Ovary (tissue), 9 donors: Measurements from ENCODE around the gene CYS1. TPM values are rescaled to one million over a fixed set of nuclear protein-coding genes. Genes with fewer than 3 reads are reported as not detected.

Experiments used
- DNase-seq, 5 donors: peaks; one replicate each; pipeline ENCODE4 v3.0.0-alpha.2; 2019 to 2020
- H3K27ac ChIP-seq, 2 donors: fragments of 200-600 bp; one replicate each; pipeline versions ENCODE4 v1.5.1 to v1.8.0; 2019 to 2022
- H3K27me3 ChIP-seq: fragments of 200-600 bp; one replicate; pipeline ENCODE4 v1.8.0; 2022
- H3K36me3 ChIP-seq: fragments of 200-600 bp; sonication (generic); one replicate; pipeline ENCODE4 v1.5.1; 2019
- H3K4me1 ChIP-seq: one replicate; pipeline ENCODE4 v1.8.1; 2013; ENCODE audit warnings: mild to moderate bottlenecking, moderate library complexity; ENCODE audit not compliant: insufficient read depth
- H3K4me3 ChIP-seq: fragments of 200-600 bp; sonication (generic); one replicate; pipeline ENCODE4 v1.5.1; 2017
- H3K9me3 ChIP-seq, 2 donors: fragments of 200-600 bp in 1 of 2; sonication (generic) in 1 of 2; one replicate each; pipeline versions ENCODE4 v1.5.1 to v1.8.1; 2013 to 2019; ENCODE audit warnings: mild to moderate bottlenecking in 1 of 2, moderate library complexity in 1 of 2
- CTCF ChIP-seq, 3 donors: fragments of 450-650 bp in 2 of 3; fragments of 200-600 bp in 1 of 3; IDR thresholded peaks; one replicate each; pipeline versions ENCODE4 v1.5.1 to v1.8.0; 2016 to 2022; ENCODE audit warnings: antibody characterized with exemption in 3 of 3, mild to moderate bottlenecking in 1 of 3
- EP300 ChIP-seq: sonication (generic); formaldehyde crosslinking; IDR thresholded peaks from one replicate; pipeline ENCODE4 v1.6.1; 2017; ENCODE audit warnings: antibody characterized with exemption
- POLR2A ChIP-seq: fragments of 450-650 bp; IDR thresholded peaks from one replicate; pipeline ENCODE4 v1.6.1; 2017; ENCODE audit warnings: antibody characterized with exemption, mild to moderate bottlenecking, moderate library complexity
- WGBS, 3 donors: extraction: QIAGEN DNeasy Blood & Tissue Kit in 1 of 3; methylation state at CpG; one replicate each; pipeline versions ENCODE4 v1.1.5 to v1.1.7; 2013 to 2017; 5-methylcytosine and 5-hydroxymethylcytosine counted together
- intact Hi-C, 4 donors: fragments of 100-400 bp; cut with DNase I; formaldehyde crosslinking; loops; one replicate each; pipeline versions ENCODE4 v1.11.0 to v1.15.1; 2022 to 2023
- polyA plus RNA-seq, 2 donors: library from polyadenylated mRNA; stranded (reverse); fragments of 200-250 nt in 1 of 2; fragments of 350-450 nt in 1 of 2; fragmentation: Illumina TruSeq in 1 of 2; extraction: RNeasy Lipid Tissue Mini Kit (QIAGEN cat#74804) in 1 of 2; gene quantifications; one replicate each; pipeline ENCODE4 v1.2.3, GENCODE V29; 2013 to 2014
- total RNA-seq, 7 donors: library from RNA; depleted of rRNA in 2 of 7; stranded (reverse); fragments of >200 nt in 2 of 7; fragmentation: NEBNext Ultra II Directional in 3 of 7; extraction: Animal tissue kit (Norgen Biotek cat#: 25700) in 3 of 7; gene quantifications; one replicate each; pipeline versions ENCODE4 v1.1.0 to v1.2.4, GENCODE V29; 2016 to 2023
- donor health status: DM: no; HTN: no; CAD: no; lungs with moderate emphysema.
- donor health status: DM: no; HTN: no; CAD: no.
- donor health status: Bipolar disorder and iron deficiency.
- donor health status: DM: yes; HTN: yes; CAD: no.
- donor health status: DM: no; HTN: no; CAD: no.
- donor health status: DM: yes; HTN: yes; CAD: no.

Gene CYS1
- total and polyA plus RNA-seq, 9 donors, result 5.9 to 21.5 (median 12.0) TPM

GRCh38 chr2:10039658-10040410 lies 40.4 kb downstream of the CYS1 start:
- no peaks in the 10 kb centered on the region for H3K27me3 ChIP-seq
- H3K4me1 ChIP-seq, result peaks cover 29% of the 10 kb centered on the region
- WGBS, 3 donors, result 75 to 86% (median 80%) methylated on average over 16 of the region's 16 CpGs
- H3K4me3 ChIP-seq, result no peak overlapping the region
- DNase-seq, result no peak
- no peak overlapping the region for H3K27ac ChIP-seq
- no peaks in the 10 kb centered on the region for H3K9me3 ChIP-seq
- intact Hi-C loops, result loop anchor here in 1 of 4 donors (10.0 kb wide), 1 partner anchor 1705 kb away; the partner anchor contains the start of gene LPIN1
- no peaks in the 10 kb centered on the region for H3K36me3 ChIP-seq
- TF ChIP-seq CTCF (IDR thresholded peaks at IDR 0.05) (no peak), EP300 (no peak), POLR2A (no peak)

GRCh38 chr2:10038716-10039115 lies 41.5 kb downstream of the CYS1 start:
- Histone ChIP-seq H3K4me3 (no peak overlapping the region), H3K36me3 (no peaks in the 10 kb centered on the region), H3K27me3 (no peaks in the 10 kb centered on the region), H3K4me1 (peaks cover 27% of the 10 kb centered on the region), H3K9me3 (no peaks in the 10 kb centered on the region), H3K27ac (no peak overlapping the region)
- TF ChIP-seq POLR2A (no peak), CTCF (IDR thresholded peaks at IDR 0.05) (no peak), EP300 (no peak)
- intact Hi-C loops, result no loop called here
- DNase-seq, result no peak

- 83 to 84% (median 83%) methylated on average over 10 of the region's 10 CpGs for whole genome bisulfite sequencing, 3 donors
- intact Hi-C loops, result no loop called here
- TF ChIP-seq POLR2A (no peak), EP300 (no peak), CTCF (IDR thresholded peaks at IDR 0.05) (no peak)
- H3K27me3 ChIP-seq, result no peaks in the 10 kb centered on the region
- no peaks in the 10 kb centered on the region for H3K36me3 ChIP-seq
- peaks cover 27% of the 10 kb centered on the region for H3K4me1 ChIP-seq
- no peak overlapping the region for H3K4me3 ChIP-seq
- DNase-seq, result no peak
- H3K9me3 ChIP-seq, result no peaks in the 10 kb centered on the region
- H3K27ac ChIP-seq, result no peak overlapping the region
Observed at GRCh38 chr2:10038123-10038522, 42.1 kb downstream of the CYS1 start.

- DNase-seq, result peak in 4 of 5 donors; percentile 58 to 69 (median 61)
- WGBS, 3 donors, result 42 to 54% (median 45%) methylated on average over 14 of the region's 14 CpGs
- Histone ChIP-seq H3K4me3 (no peak overlapping the region), H3K9me3 (no peaks in the 10 kb centered on the region), H3K27ac (no peak overlapping the region), H3K36me3 (no peaks in the 10 kb centered on the region), H3K4me1 (peaks cover 21% of the 10 kb centered on the region), H3K27me3 (no peaks in the 10 kb centered on the region)
- intact Hi-C loops, result no loop called here
- TF ChIP-seq POLR2A (no peak), EP300 (no peak), CTCF (IDR thresholded peaks at IDR 0.05) (peak in 1 of 3 donors; percentile 24)
Observed at GRCh38 chr2:10036095-10036884, 43.9 kb downstream of the CYS1 start.
